ENCODE data around the gene F10. TPM values are rescaled to one million over a fixed set of nuclear protein-coding genes. Genes with fewer than 3 reads are reported as not detected.
A peak's percentile ranks its signal among the peaks of the same experiment; 100 is the strongest.

The F10 gene
- total and polyA plus RNA-seq, 2 of the 13 experiments (the other 11 are each of a cell fraction or from before 2014, with no cell fraction given), result 58.4 to 237 TPM

- peak; percentile 94 for TF ChIP-seq MED1 (CRISPR knock-in tag; IDR thresholded peaks at IDR 0.05)
- TF ChIP-seq HNRNPH1 (optimal IDR thresholded peaks at IDR 0.05; ENCODE audit: low read depth, low read length), result no peak
- no peak for TF ChIP-seq MIXL1 (CRISPR knock-in tag; IDR thresholded peaks at IDR 0.05)
- TF ChIP-seq FOXK2 (IDR thresholded peaks at IDR 0.05), result no peak
- TF ChIP-seq POLR2A (IDR thresholded peaks at IDR 0.05; ENCODE audit: insufficient read depth in 1 of 2, low read depth in 2 of 2, low read length in 2 of 2), result no peak
- peak; percentile 40; the same call in 1 of the 2 replicates for TF ChIP-seq ATF2 (CRISPR knock-in tag; IDR thresholded peaks at IDR 0.05)
- no peak; the same call in 1 of the 2 replicates for TF ChIP-seq ARNT2 (CRISPR knock-in tag; IDR thresholded peaks at IDR 0.05; ENCODE audit: low read depth)
- no peak for TF ChIP-seq NBN (conservative IDR thresholded peaks at IDR 0.05)
- TF ChIP-seq NCOA1 (CRISPR knock-in tag; IDR thresholded peaks at IDR 0.05), result no peak
- TF ChIP-seq KDM1A (CRISPR knock-in tag; IDR thresholded peaks at IDR 0.05), result no peak
- 0 out of 2 replicates have a peak, but pooled peaks have one; percentile 41 for TF ChIP-seq ZNF746 (CRISPR knock-in tag; IDR thresholded peaks at IDR 0.05)
- TF ChIP-seq ZNF841 (CRISPR knock-in tag; IDR thresholded peaks at IDR 0.05; ENCODE audit: borderline replicate concordance), result no peak
- TF ChIP-seq ZBTB1 (CRISPR knock-in tag; IDR thresholded peaks at IDR 0.05; ENCODE audit: borderline replicate concordance), result no peak
- no peak for TF ChIP-seq PLSCR1 (CRISPR knock-in tag; IDR thresholded peaks at IDR 0.05; ENCODE audit: borderline replicate concordance)
- no peak for TF ChIP-seq DBP (CRISPR knock-in tag; IDR thresholded peaks at IDR 0.05; ENCODE audit: not compliant biosample characterization)
- TF ChIP-seq HOXA5 (CRISPR knock-in tag; IDR thresholded peaks at IDR 0.05), result no peak
- peak; percentile 15; the same call in 1 of the 2 replicates for TF ChIP-seq ATF5 (CRISPR knock-in tag; IDR thresholded peaks at IDR 0.05; ENCODE audit: low read depth)
- peak; percentile 20; the same call in 1 of the 2 replicates for TF ChIP-seq GABPB1 (CRISPR knock-in tag; IDR thresholded peaks at IDR 0.05)
- TF ChIP-seq PHF8 (CRISPR knock-in tag; IDR thresholded peaks at IDR 0.05), result peak; percentile 39; the same call in 1 of the 2 replicates
- TF ChIP-seq ZNF574 (CRISPR knock-in tag; IDR thresholded peaks at IDR 0.05), result peak; percentile 36; the same call in 1 of the 2 replicates
- TF ChIP-seq SSRP1 (CRISPR knock-in tag; IDR thresholded peaks at IDR 0.05), result no peak
- TF ChIP-seq KAT7 (CRISPR knock-in tag; IDR thresholded peaks at IDR 0.05; ENCODE audit: borderline replicate concordance), result no peak
These were observed 27.3 kb downstream of the F10 start (continued) for GRCh38 chr13:113149711-113150549.
